HepG2 (cell line): ENCODE results near the gene VWCE. TPM values are rescaled to one million over a fixed set of nuclear protein-coding genes. Genes with fewer than 3 reads are reported as not detected.

ENCODE experiments used
- ARID2 ChIP-seq: sonication (generic); formaldehyde crosslinking; IDR thresholded peaks from 2 replicates; pipeline ENCODE4 v1.8.1; 2022; ENCODE audit warnings: mild to moderate bottlenecking, missing genetic modification reagents, borderline replicate concordance
- ARNT2 ChIP-seq: sonication (generic); formaldehyde crosslinking; IDR thresholded peaks from 2 replicates; pipeline ENCODE4 v1.8.0; 2022; ENCODE audit warnings: mild to moderate bottlenecking, low read depth, missing genetic modification reagents, moderate library complexity
- ATF1 ChIP-seq: IDR thresholded peaks from 2 replicates; pipeline ENCODE4 v1.6.1; 2016; ENCODE audit warnings: mild to moderate bottlenecking, control low read depth
- HCFC1 ChIP-seq: fragments of 150-350 bp; IDR thresholded peaks from 2 replicates; pipeline ENCODE4 v1.6.1; 2014; ENCODE audit warnings: low read depth, low read length
- HOXA3 ChIP-seq: sonication (generic); formaldehyde crosslinking; IDR thresholded peaks from 2 replicates; pipeline ENCODE4 v1.5.0; 2020; ENCODE audit warnings: missing genetic modification reagents
- IKZF5 ChIP-seq: IDR thresholded peaks from 2 replicates; pipeline ENCODE4 v1.6.1; 2018; ENCODE audit warnings: missing genetic modification reagents, mild to moderate bottlenecking, missing compliant biosample characterization
- LCORL ChIP-seq, 2 experiments: fragments of 450-650 bp in 1 of 2; sonication (generic) in 1 of 2; formaldehyde crosslinking in 1 of 2; IDR thresholded peaks; 2 replicates each; pipeline versions ENCODE4 v1.5.0 to v1.6.1; 2017 to 2020; ENCODE audit warnings: antibody characterized with exemption in 1 of 2, missing genetic modification reagents in 1 of 2
- PATZ1 ChIP-seq: sonication (generic); formaldehyde crosslinking; IDR thresholded peaks from 2 replicates; pipeline ENCODE4 v1.4.0; 2020; ENCODE audit warnings: missing genetic modification reagents
- PHB2 ChIP-seq: fragments of 450-650 bp; IDR thresholded peaks from 2 replicates; pipeline ENCODE4 v1.6.1; 2018; ENCODE audit not compliant: partially characterized antibody
- RORA ChIP-seq: sonication (generic); formaldehyde crosslinking; IDR thresholded peaks from 2 replicates; pipeline ENCODE4 v1.5.0; 2020; ENCODE audit warnings: mild to moderate bottlenecking, missing genetic modification reagents, moderate library complexity
- SKIL ChIP-seq: sonication (generic); formaldehyde crosslinking; IDR thresholded peaks from 2 replicates; pipeline ENCODE4 v1.8.0; 2022; ENCODE audit warnings: missing genetic modification reagents, mild to moderate bottlenecking, moderate library complexity, borderline replicate concordance
- SMAD9 ChIP-seq: sonication (generic); formaldehyde crosslinking; IDR thresholded peaks from 2 replicates; pipeline ENCODE4 v1.5.1; 2020; ENCODE audit warnings: mild to moderate bottlenecking, missing genetic modification reagents
- THYN1 ChIP-seq: sonication (generic); formaldehyde crosslinking; IDR thresholded peaks from 2 replicates; pipeline ENCODE4 v1.8.1; 2023; ENCODE audit warnings: low read depth, mild to moderate bottlenecking, moderate library complexity, missing genetic modification reagents, borderline replicate concordance
- YEATS4 ChIP-seq: sonication (generic); formaldehyde crosslinking; IDR thresholded peaks from 2 replicates; pipeline ENCODE4 v1.4.0; 2020; ENCODE audit warnings: missing genetic modification reagents, borderline replicate concordance
- ZBTB37 ChIP-seq: sonication (generic); formaldehyde crosslinking; IDR thresholded peaks from 2 replicates; pipeline ENCODE4 v1.4.0; 2020; ENCODE audit warnings: mild to moderate bottlenecking, missing genetic modification reagents
- ZC3H4 ChIP-seq: sonication (generic); formaldehyde crosslinking; IDR thresholded peaks from 2 replicates; pipeline ENCODE4 v1.4.0; 2020; ENCODE audit warnings: missing genetic modification reagents, borderline replicate concordance
- ZMAT3 ChIP-seq: sonication (generic); formaldehyde crosslinking; conservative IDR thresholded peaks from 2 replicates; pipeline ENCODE4 v1.7.0; 2021; ENCODE audit warnings: missing genetic modification reagents
- ZMYM2 ChIP-seq: sonication (generic); formaldehyde crosslinking; IDR thresholded peaks from 2 replicates; pipeline ENCODE4 v1.8.0; 2022; ENCODE audit warnings: mild to moderate bottlenecking, missing genetic modification reagents
- ZNF432 ChIP-seq: sonication (generic); formaldehyde crosslinking; IDR thresholded peaks from 2 replicates; pipeline ENCODE4 v1.5.0; 2020; ENCODE audit warnings: missing genetic modification reagents, mild to moderate bottlenecking, borderline replicate concordance
- ZNF615 ChIP-seq: sonication (generic); formaldehyde crosslinking; IDR thresholded peaks from 2 replicates; pipeline ENCODE4 v1.5.0; 2020; ENCODE audit warnings: mild to moderate bottlenecking, missing genetic modification reagents, borderline replicate concordance
- ZNF639 ChIP-seq: conservative IDR thresholded peaks from 2 replicates; pipeline ENCODE4 v1.6.1; 2018; ENCODE audit warnings: missing genetic modification reagents
- polyA plus RNA-seq, 8 experiments: library from polyadenylated mRNA; depleted of rRNA in 3 of 8; stranded (reverse) in 7 of 8; unstranded in 1 of 8; fragments of >200 nt; fragmentation: Illumina TruSeq in 4 of 8; extraction: Trizol in 4 of 8; gene quantifications; 2 replicates each; pipeline versions ENCODE4 v1.2.1 to v1.2.3, GENCODE V29; 2011 to 2016; ENCODE audit warnings: low read depth in 4 of 8, missing spikeins in 1 of 8, mixed read lengths in 1 of 8; ENCODE audit not compliant: insufficient read depth in 1 of 8
- total RNA-seq, 5 experiments: library from RNA; depleted of rRNA; stranded (reverse); fragments of >200 nt; fragmentation: Illumina TruSeq; extraction: Trizol; gene quantifications; 2 replicates each; pipeline ENCODE4 v1.2.3, GENCODE V29; 2016; ENCODE audit warnings: low read depth in 1 of 5

Gene VWCE
- total and polyA plus RNA-seq, 2 of the 13 experiments (the other 11 are each of a cell fraction or from before 2014, with no cell fraction given) = 27.6 to 58.3 TPM

GRCh38 chr11:61332797-61333549 is 37.9 kb upstream of the VWCE start, which contains the start of the genes DDB1 and TKFC (continued):
- peak; percentile 18; the same call in 1 of the 2 replicates for TF ChIP-seq SKIL (CRISPR knock-in tag)
- TF ChIP-seq ARID2 = peak; percentile 80; the same call in 1 of the 2 replicates
- peak; percentile 84 for TF ChIP-seq ARNT2 (CRISPR knock-in tag)
- TF ChIP-seq ZMYM2 (CRISPR knock-in tag) = no peak; the same call in 1 of the 2 replicates
- peak; percentile 44; the same call in 1 of the 2 replicates for TF ChIP-seq ATF1 (CRISPR knock-in tag)
- TF ChIP-seq ZC3H4 (CRISPR knock-in tag) = no peak
- TF ChIP-seq ZBTB37 = no peak
- TF ChIP-seq YEATS4 (CRISPR knock-in tag) = peak; percentile 97
- peak; percentile 88; the same call in 1 of the 2 replicates for TF ChIP-seq HOXA3
- TF ChIP-seq PHB2 = no peak
- peak; percentile 70; the same call in 1 of the 2 replicates for TF ChIP-seq PATZ1 (CRISPR knock-in tag)
- no peak for TF ChIP-seq LCORL (IDR thresholded peaks at IDR 0.05)
- no peak; the same call in 1 of the 2 replicates for TF ChIP-seq LCORL (CRISPR knock-in tag; IDR thresholded peaks at IDR 0.05)
- no peak for TF ChIP-seq ZNF615
- TF ChIP-seq HCFC1 = peak; percentile 43; the same call in 1 of the 2 replicates
- TF ChIP-seq ZNF639 (CRISPR knock-in tag) = peak; percentile 88
- TF ChIP-seq RORA = no peak
- no peak for TF ChIP-seq ZNF432 (CRISPR knock-in tag)
- TF ChIP-seq THYN1 (CRISPR knock-in tag) = 0 out of 2 replicates have a peak, but pooled peaks have one; percentile 65
- peak; percentile 86; the same call in 1 of the 2 replicates for TF ChIP-seq ZMAT3 (CRISPR knock-in tag)
- peak; percentile 93 for TF ChIP-seq IKZF5 (CRISPR knock-in tag)
- 0 out of 2 replicates have a peak, but pooled peaks have one; percentile 24 for TF ChIP-seq SMAD9 (CRISPR knock-in tag)
